Right lung (tissue), 5 donors: ENCODE data around the gene MSRB1. TPM values are rescaled to one million over a fixed set of nuclear protein-coding genes. Genes with fewer than 3 reads are reported as not detected.

Experiments used
- DNase-seq, 2 donors: peaks; one replicate each; pipeline ENCODE4 v3.0.0-alpha.2; 2013
- polyA plus RNA-seq, 5 donors: library from polyadenylated mRNA; unstranded; fragments of 120-200 nt; gene quantifications; one replicate each; pipeline versions ENCODE4 v1.2.1 to v1.2.3, GENCODE V29; 2013; ENCODE audit warnings: inconsistent platforms in 1 of 5, low replicate concordance in 1 of 5; ENCODE audit not compliant: insufficient read length in 5 of 5, insufficient read depth in 1 of 5

The MSRB1 gene
- polyA plus RNA-seq, 5 donors, result 11.8 to 22.8 (median 14.9) TPM

GRCh38 chr16:1918351-1919326 is 24.4 kb downstream of the MSRB1 start, which contains the start of gene HS3ST6:
Gene HS3ST6 (minus strand): TSS chr16:1918415. CDS start chr16:1918323, 92 bp downstream.
- no peak for DNase-seq

GRCh38 chr16:1917665-1918350 is 25.2 kb downstream of the MSRB1 start:
- no peak for DNase-seq

GRCh38 chr16:1917056-1917664 is 25.8 kb downstream of the MSRB1 start:
- no peak for DNase-seq

GRCh38 chr16:1916640-1916990 is 26.4 kb downstream of the MSRB1 start:
- no peak for DNase-seq

- DNase-seq, result no peak
Observed at GRCh38 chr16:1915732-1916639, 27.0 kb downstream of the MSRB1 start.

GRCh38 chr16:1914988-1915387 is 28.0 kb downstream of the MSRB1 start:
- DNase-seq, result no peak

GRCh38 chr16:1914084-1914608 is 28.9 kb downstream of the MSRB1 start:
- no peak for DNase-seq

- DNase-seq, result peak in 1 of 2 donors; percentile 23
Observed at GRCh38 chr16:1913327-1914083, 29.5 kb downstream of the MSRB1 start.

GRCh38 chr16:1912215-1912543 is 30.8 kb downstream of the MSRB1 start:
- no peak for DNase-seq

- no peak for DNase-seq
Observed at GRCh38 chr16:1911467-1912214, 31.4 kb downstream of the MSRB1 start.

- no peak for DNase-seq
Observed at GRCh38 chr16:1909561-1910231, 33.3 kb downstream of the MSRB1 start.

GRCh38 chr16:1908983-1909382 is 34.0 kb downstream of the MSRB1 start:
- no peak for DNase-seq

- no peak for DNase-seq
Observed at GRCh38 chr16:1908184-1908583, 34.8 kb downstream of the MSRB1 start.

- no peak for DNase-seq
Observed at GRCh38 chr16:1907226-1907860, 35.7 kb downstream of the MSRB1 start.

GRCh38 chr16:1906846-1907165 is 36.2 kb downstream of the MSRB1 start:
- DNase-seq, result no peak

- DNase-seq, result no peak
Observed at GRCh38 chr16:1906055-1906845, 36.7 kb downstream of the MSRB1 start.

GRCh38 chr16:1903845-1904840 is 38.9 kb downstream of the MSRB1 start:
- no peak for DNase-seq
